Body of pancreas (tissue), 4 donors: Measurements from ENCODE around the gene TCTN2.

ENCODE experiments used
- CTCF ChIP-seq, 7 experiments: fragments of 450-650 bp in 4 of 7; fragments of 200-600 bp in 3 of 7; sonication (generic) in 3 of 7; IDR thresholded peaks; one replicate each; pipeline ENCODE4 v1.5.1; 2016 to 2019; ENCODE audit warnings: antibody characterized with exemption in 7 of 7
- POLR2A ChIP-seq, 3 donors: fragments of 450-650 bp; IDR thresholded peaks; one replicate each; pipeline ENCODE4 v1.6.1; 2016; ENCODE audit warnings: antibody characterized with exemption in 3 of 3, mild to moderate bottlenecking in 2 of 3

- TF ChIP-seq CTCF (IDR thresholded peaks at IDR 0.05) = no peak
- TF ChIP-seq POLR2A (IDR thresholded peaks at IDR 0.05) = no peak
These were observed 27.0 kb upstream of the TCTN2 start for GRCh38 chr12:123643911-123644310.
